Hepatocyte (in vitro differentiated cells): Measurements from ENCODE around the gene SPAG16. TPM values are rescaled to one million over a fixed set of nuclear protein-coding genes. Genes with fewer than 3 reads are reported as not detected.
"Not testable (repeated sequence)": the region's sequence is repeated elsewhere in the genome, so short reads cannot be mapped to it uniquely, and the experiment has no call there.

ENCODE experiments used
- DNase-seq: peaks from one replicate; pipeline ENCODE4 v3.0.0-alpha.2; 2016; ENCODE audit warnings: low spot score
- H2AFZ ChIP-seq: fragments of 200-600 bp; sonication (generic); 2 replicates; pipeline ENCODE4 v1.6.0; 2016; ENCODE audit warnings: antibody characterized with exemption, mild to moderate bottlenecking
- H3K27ac ChIP-seq: fragments of 200-600 bp; sonication (generic); 2 replicates; pipeline ENCODE4 v1.5.1; 2016; ENCODE audit warnings: mild to moderate bottlenecking
- H3K27me3 ChIP-seq: fragments of 200-600 bp; sonication (generic); 2 replicates; pipeline ENCODE4 v1.6.1; 2016
- H3K36me3 ChIP-seq: fragments of 200-600 bp; sonication (generic); replicated peaks from 2 replicates; pipeline ENCODE4 v1.5.1; 2016; ENCODE audit warnings: low read depth; ENCODE audit not compliant: insufficient read depth
- H3K4me1 ChIP-seq: fragments of 200-600 bp; sonication (generic); 2 replicates; pipeline ENCODE4 v1.5.1; 2016; ENCODE audit warnings: mild to moderate bottlenecking, moderate library complexity; ENCODE audit not compliant: insufficient read depth
- H3K4me2 ChIP-seq: fragments of 200-600 bp; sonication (generic); 2 replicates; pipeline ENCODE4 v1.6.0; 2016
- H3K4me3 ChIP-seq: fragments of 200-600 bp; sonication (generic); 2 replicates; pipeline ENCODE4 v1.5.1; 2016; ENCODE audit warnings: mild to moderate bottlenecking
- H3K79me2 ChIP-seq: fragments of 200-600 bp; sonication (generic); 2 replicates; pipeline ENCODE4 v1.6.0; 2017; ENCODE audit warnings: mild to moderate bottlenecking
- H3K9me2 ChIP-seq: fragments of 200-600 bp; sonication (generic); replicated peaks from 2 replicates; pipeline ENCODE4 v1.6.0; 2017; ENCODE audit warnings: mild to moderate bottlenecking; ENCODE audit not compliant: insufficient read depth
- H3K9me3 ChIP-seq: fragments of 200-600 bp; sonication (generic); 2 replicates; pipeline ENCODE4 v1.5.1; 2016; ENCODE audit warnings: low read depth, mild to moderate bottlenecking
- H4K20me1 ChIP-seq: fragments of 200-600 bp; sonication (generic); 2 replicates; pipeline ENCODE4 v1.6.0; 2016; ENCODE audit warnings: mild to moderate bottlenecking; ENCODE audit not compliant: insufficient read depth, poor library complexity, severe bottlenecking
- EZH2 ChIP-seq: fragments of 200-600 bp; sonication (generic); IDR thresholded peaks from 2 replicates; pipeline ENCODE4 v1.6.1; 2016; ENCODE audit warnings: antibody characterized with exemption, mild to moderate bottlenecking, borderline replicate concordance
- EZH2phosphoT487 ChIP-seq: fragments of 200-600 bp; sonication (generic); IDR thresholded peaks from one replicate; pipeline ENCODE4 v1.6.1; 2018; ENCODE audit warnings: antibody characterized with exemption, mild to moderate bottlenecking, low read depth, moderate library complexity; ENCODE audit not compliant: unreplicated experiment, severe bottlenecking
- WGBS: methylation state at CpG from one replicate; pipeline ENCODE4 v1.1.6; 2016; ENCODE audit warnings: low lambda C conversion rate; ENCODE audit errors: missing lambda C conversion rate; 5-methylcytosine and 5-hydroxymethylcytosine counted together
- polyA plus RNA-seq: library from polyadenylated mRNA; unstranded; fragments of >200 nt; fragmentation: Nextera tagmentation; extraction: Ambion mirVana; gene quantifications from 2 replicates; pipeline ENCODE4 v1.2.1, GENCODE V29; 2016
- total RNA-seq: library from RNA; depleted of rRNA; stranded (reverse); fragments of >200 nt; gene quantifications from 2 replicates; pipeline ENCODE4 v1.2.3, GENCODE V29; 2014
- TF ChIP-seq, protein P1 (sequence below): fragments of 200-600 bp; sonication (generic); IDR thresholded peaks from 2 replicates; pipeline ENCODE4 v1.5.1; 2016; ENCODE audit warnings: antibody characterized with exemption, mild to moderate bottlenecking; ENCODE audit not compliant: poor library complexity

SPAG16 gene
- total and polyA plus RNA-seq, 2 experiments from 2014 or later, result 52.1 to 56.9 TPM

- no peaks in the 10 kb centered on the region for H3K4me1 ChIP-seq
- 50% methylated on average over 2 of the region's 2 CpGs for WGBS
- no peak overlapping the region for H3K4me2 ChIP-seq
- H2AFZ ChIP-seq, result no peak overlapping the region
- H3K4me3 ChIP-seq, result no peak overlapping the region
- peak overlapping the region; percentile 34 for H3K27ac ChIP-seq
- H3K9me2 ChIP-seq, result no peaks in the 10 kb centered on the region
- no peak for DNase-seq
- no peaks in the 10 kb centered on the region for H3K36me3 ChIP-seq
- no peaks in the 10 kb centered on the region for H3K27me3 ChIP-seq
- peaks cover 9% of the 10 kb centered on the region for H3K9me3 ChIP-seq
- no peaks in the 10 kb centered on the region for H4K20me1 ChIP-seq
- TF ChIP-seq EZH2phosphoT487, result no peak
- no peaks in the 10 kb centered on the region for H3K79me2 ChIP-seq
Observed at GRCh38 chr2:213682276-213682675, 398.0 kb downstream of the SPAG16 start.

- Histone ChIP-seq H3K4me2 (no peak overlapping the region), H3K4me3 (no peak overlapping the region), H3K9me3 (no peaks in the 10 kb centered on the region), H3K79me2 (no peaks in the 10 kb centered on the region), H3K27ac (no peak overlapping the region), H3K9me2 (no peaks in the 10 kb centered on the region), H3K27me3 (no peaks in the 10 kb centered on the region), H4K20me1 (no peaks in the 10 kb centered on the region), H3K4me1 (no peaks in the 10 kb centered on the region), H2AFZ (no peak overlapping the region), H3K36me3 (no peaks in the 10 kb centered on the region)
- TF ChIP-seq EZH2phosphoT487 (no peak), EZH2 (no peak)
- TF ChIP-seq, protein P1, sequence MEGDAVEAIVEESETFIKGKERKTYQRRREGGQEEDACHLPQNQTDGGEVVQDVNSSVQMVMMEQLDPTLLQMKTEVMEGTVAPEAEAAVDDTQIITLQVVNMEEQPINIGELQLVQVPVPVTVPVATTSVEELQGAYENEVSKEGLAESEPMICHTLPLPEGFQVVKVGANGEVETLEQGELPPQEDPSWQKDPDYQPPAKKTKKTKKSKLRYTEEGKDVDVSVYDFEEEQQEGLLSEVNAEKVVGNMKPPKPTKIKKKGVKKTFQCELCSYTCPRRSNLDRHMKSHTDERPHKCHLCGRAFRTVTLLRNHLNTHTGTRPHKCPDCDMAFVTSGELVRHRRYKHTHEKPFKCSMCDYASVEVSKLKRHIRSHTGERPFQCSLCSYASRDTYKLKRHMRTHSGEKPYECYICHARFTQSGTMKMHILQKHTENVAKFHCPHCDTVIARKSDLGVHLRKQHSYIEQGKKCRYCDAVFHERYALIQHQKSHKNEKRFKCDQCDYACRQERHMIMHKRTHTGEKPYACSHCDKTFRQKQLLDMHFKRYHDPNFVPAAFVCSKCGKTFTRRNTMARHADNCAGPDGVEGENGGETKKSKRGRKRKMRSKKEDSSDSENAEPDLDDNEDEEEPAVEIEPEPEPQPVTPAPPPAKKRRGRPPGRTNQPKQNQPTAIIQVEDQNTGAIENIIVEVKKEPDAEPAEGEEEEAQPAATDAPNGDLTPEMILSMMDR, result no peak
- DNase-seq, result no peak
Observed at GRCh38 chr2:213688133-213688532, 403.9 kb downstream of the SPAG16 start.

- not testable (repeated sequence) for DNase-seq
Observed at GRCh38 chr2:213688825-213689224, 404.6 kb downstream of the SPAG16 start.

GRCh38 chr2:213689585-213689984 lies 405.3 kb downstream of the SPAG16 start:
- Histone ChIP-seq H3K79me2 (no peaks in the 10 kb centered on the region), H3K4me1 (no peaks in the 10 kb centered on the region), H3K9me3 (no peaks in the 10 kb centered on the region), H3K4me3 (no peak overlapping the region), H3K36me3 (no peaks in the 10 kb centered on the region), H3K27ac (no peak overlapping the region), H3K27me3 (no peaks in the 10 kb centered on the region), H3K4me2 (no peak overlapping the region), H4K20me1 (no peaks in the 10 kb centered on the region), H3K9me2 (no peaks in the 10 kb centered on the region), H2AFZ (no peak overlapping the region)
- TF ChIP-seq, protein P1, result no peak
- TF ChIP-seq EZH2 (no peak), EZH2phosphoT487 (no peak)
- DNase-seq, result no peak
- 64% methylated on average over 1 of the region's 1 CpG for WGBS

More at GRCh38 chr2:213688825-213689224, 404.6 kb downstream of the SPAG16 start:
- not testable (repeated sequence) for H3K9me3 ChIP-seq, H3K4me2 ChIP-seq, H2AFZ ChIP-seq, H3K27ac ChIP-seq, H3K4me3 ChIP-seq, H3K27me3 ChIP-seq, H4K20me1 ChIP-seq, H3K9me2 ChIP-seq, H3K79me2 ChIP-seq, H3K4me1 ChIP-seq, H3K36me3 ChIP-seq
- WGBS, result 92% methylated on average over 3 of the region's 3 CpGs

DNA sequence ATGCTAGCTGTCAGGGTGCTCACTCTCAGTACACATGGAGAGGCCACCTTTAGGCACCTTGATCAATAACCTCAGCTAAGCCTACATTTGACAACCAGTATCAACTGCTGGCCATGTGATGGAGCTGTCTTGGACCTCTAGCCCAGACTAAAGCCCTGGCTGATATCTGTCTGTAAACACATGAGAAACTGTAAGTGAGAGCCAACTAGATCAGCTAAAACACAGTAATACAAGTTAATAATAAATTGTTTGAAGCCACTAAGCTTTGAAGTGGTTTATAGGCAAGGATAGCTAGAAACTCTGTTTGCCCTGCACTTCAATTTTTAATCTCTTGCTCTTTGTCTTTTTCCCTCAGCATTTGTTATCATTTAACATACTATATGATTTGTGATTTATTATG lies 407.1 kb downstream of the SPAG16 start:
- no peak overlapping the region for H3K4me2 ChIP-seq

More for the DNA sequence above, 407.1 kb downstream of the SPAG16 start:
- DNase-seq, result peak; percentile 5
- no peaks in the 10 kb centered on the region for H4K20me1 ChIP-seq
- H2AFZ ChIP-seq, result no peak overlapping the region
- H3K79me2 ChIP-seq, result no peaks in the 10 kb centered on the region
- H3K9me2 ChIP-seq, result no peaks in the 10 kb centered on the region
- no peaks in the 10 kb centered on the region for H3K36me3 ChIP-seq
- no peak overlapping the region for H3K4me3 ChIP-seq
- no peaks in the 10 kb centered on the region for H3K9me3 ChIP-seq
- H3K27me3 ChIP-seq, result no peaks in the 10 kb centered on the region
- no peak overlapping the region for H3K27ac ChIP-seq
- TF ChIP-seq, protein P1, result no peak
- H3K4me1 ChIP-seq, result no peaks in the 10 kb centered on the region
